ENCODE data around the gene SHC3. TPM values are rescaled to one million over a fixed set of nuclear protein-coding genes. Genes with fewer than 3 reads are reported as not detected.

Gene SHC3
- total RNA-seq, 2 experiments from 2014 or later = 0.03 TPM; not detected in 1

DNA sequence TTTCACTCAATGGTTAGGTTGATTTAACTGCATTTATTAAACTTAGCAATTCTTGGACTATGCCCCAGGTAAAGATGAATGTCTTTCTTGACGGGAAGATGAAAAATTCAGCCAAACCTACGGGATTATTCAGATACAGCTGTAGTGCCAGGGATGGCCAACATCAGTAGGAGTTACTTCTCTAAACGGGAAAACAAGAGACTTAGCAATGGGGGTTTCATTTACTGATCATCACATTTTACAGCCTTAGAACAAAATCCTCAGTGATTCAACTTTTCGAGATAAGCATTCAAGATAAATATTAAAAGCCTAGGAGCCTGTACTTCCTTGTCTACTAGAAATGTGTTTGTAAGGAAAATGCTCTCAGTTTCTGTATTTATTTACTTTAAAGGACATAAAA lies 141.3 kb downstream of the SHC3 start:
- no peak overlapping the region for H3K4me3 ChIP-seq (ENCODE audit: low read depth, low read length, poor library complexity, severe bottlenecking)
- no peak overlapping the region for H3K27ac ChIP-seq (ENCODE audit: low read depth, low read length, poor library complexity, severe bottlenecking)
- no peaks in the 10 kb centered on the region for H3K9me3 ChIP-seq (ENCODE audit: low read length)
- no peaks in the 10 kb centered on the region for H3K4me1 ChIP-seq (ENCODE audit: insufficient read depth, low read length, poor library complexity, severe bottlenecking)
- H4K20me1 ChIP-seq (ENCODE audit: insufficient read depth, low read length) = no peaks in the 10 kb centered on the region
- no peak overlapping the region for H3K4me2 ChIP-seq (ENCODE audit: low read length)
- no peak overlapping the region for H2AFZ ChIP-seq (ENCODE audit: low read length)
- H3K79me2 ChIP-seq (ENCODE audit: insufficient read depth, low read depth, low read length) = no peaks in the 10 kb centered on the region
- POLR2A ChIA-PET = no interaction called here
- TF ChIP-seq EZH2phosphoT487 (IDR thresholded peaks at IDR 0.05; ENCODE audit: borderline replicate concordance, low read depth, low read length) = no peak
- TF ChIP-seq, protein P1, sequence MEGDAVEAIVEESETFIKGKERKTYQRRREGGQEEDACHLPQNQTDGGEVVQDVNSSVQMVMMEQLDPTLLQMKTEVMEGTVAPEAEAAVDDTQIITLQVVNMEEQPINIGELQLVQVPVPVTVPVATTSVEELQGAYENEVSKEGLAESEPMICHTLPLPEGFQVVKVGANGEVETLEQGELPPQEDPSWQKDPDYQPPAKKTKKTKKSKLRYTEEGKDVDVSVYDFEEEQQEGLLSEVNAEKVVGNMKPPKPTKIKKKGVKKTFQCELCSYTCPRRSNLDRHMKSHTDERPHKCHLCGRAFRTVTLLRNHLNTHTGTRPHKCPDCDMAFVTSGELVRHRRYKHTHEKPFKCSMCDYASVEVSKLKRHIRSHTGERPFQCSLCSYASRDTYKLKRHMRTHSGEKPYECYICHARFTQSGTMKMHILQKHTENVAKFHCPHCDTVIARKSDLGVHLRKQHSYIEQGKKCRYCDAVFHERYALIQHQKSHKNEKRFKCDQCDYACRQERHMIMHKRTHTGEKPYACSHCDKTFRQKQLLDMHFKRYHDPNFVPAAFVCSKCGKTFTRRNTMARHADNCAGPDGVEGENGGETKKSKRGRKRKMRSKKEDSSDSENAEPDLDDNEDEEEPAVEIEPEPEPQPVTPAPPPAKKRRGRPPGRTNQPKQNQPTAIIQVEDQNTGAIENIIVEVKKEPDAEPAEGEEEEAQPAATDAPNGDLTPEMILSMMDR (conservative IDR thresholded peaks at IDR 0.05; ENCODE audit: low read length) = no peak
- no peaks in the 10 kb centered on the region for H3K36me3 ChIP-seq (ENCODE audit: insufficient read depth, low read length)
- BruUV-seq (replicated peaks) = no TSS peak
- H3K9me2 ChIP-seq (ENCODE audit: insufficient read depth, low read length) = no peaks in the 10 kb centered on the region
- intact Hi-C loops (cut with micrococcal nuclease; ENCODE audit: unreplicated experiment) = no loop called here
- no peak for DNase-seq (ENCODE audit: low spot score)
- CTCF ChIA-PET (ENCODE audit: unreplicated experiment) = no interaction called here

DNA sequence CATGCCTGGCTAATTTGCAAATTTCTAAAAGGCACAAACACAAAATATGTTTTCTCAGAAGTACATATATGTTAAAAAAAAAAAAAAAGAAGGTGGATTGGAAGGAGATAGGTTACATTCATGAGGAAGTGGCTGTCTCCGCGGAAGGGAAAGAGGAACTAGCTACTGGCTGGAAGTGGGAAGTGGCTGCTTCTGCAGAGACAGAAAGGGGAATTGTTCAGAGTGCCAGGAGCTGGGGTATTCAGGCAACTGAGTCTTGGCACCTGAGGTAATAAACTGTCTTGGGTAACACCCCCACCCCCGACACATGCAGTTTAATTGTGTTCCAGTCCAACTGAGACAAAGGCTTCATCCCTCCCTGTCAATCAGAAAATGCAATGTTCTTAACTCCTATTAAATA lies 141.7 kb downstream of the SHC3 start:
- Histone ChIP-seq H3K79me2 (ENCODE audit: insufficient read depth, low read depth, low read length) (no peaks in the 10 kb centered on the region), H3K4me1 (ENCODE audit: insufficient read depth, low read length, poor library complexity, severe bottlenecking) (no peaks in the 10 kb centered on the region), H3K36me3 (ENCODE audit: insufficient read depth, low read length) (no peaks in the 10 kb centered on the region), H3K27ac (ENCODE audit: low read depth, low read length, poor library complexity, severe bottlenecking) (no peak overlapping the region), H2AFZ (ENCODE audit: low read length) (no peak overlapping the region), H3K9me2 (ENCODE audit: insufficient read depth, low read length) (no peaks in the 10 kb centered on the region), H4K20me1 (ENCODE audit: insufficient read depth, low read length) (no peaks in the 10 kb centered on the region), H3K4me2 (ENCODE audit: low read length) (no peak overlapping the region), H3K9me3 (ENCODE audit: low read length) (no peaks in the 10 kb centered on the region), H3K4me3 (ENCODE audit: low read depth, low read length, poor library complexity, severe bottlenecking) (no peak overlapping the region)
- POLR2A ChIA-PET = no interaction called here
- DNase-seq (ENCODE audit: low spot score) = no peak
- intact Hi-C loops (cut with micrococcal nuclease; ENCODE audit: unreplicated experiment) = no loop called here
- no peak for TF ChIP-seq EZH2phosphoT487 (IDR thresholded peaks at IDR 0.05; ENCODE audit: borderline replicate concordance, low read depth, low read length)
- TF ChIP-seq, protein P1 (conservative IDR thresholded peaks at IDR 0.05; ENCODE audit: low read length) = no peak
- CTCF ChIA-PET (ENCODE audit: unreplicated experiment) = no interaction called here
- BruUV-seq (replicated peaks) = no TSS peak

DNA sequence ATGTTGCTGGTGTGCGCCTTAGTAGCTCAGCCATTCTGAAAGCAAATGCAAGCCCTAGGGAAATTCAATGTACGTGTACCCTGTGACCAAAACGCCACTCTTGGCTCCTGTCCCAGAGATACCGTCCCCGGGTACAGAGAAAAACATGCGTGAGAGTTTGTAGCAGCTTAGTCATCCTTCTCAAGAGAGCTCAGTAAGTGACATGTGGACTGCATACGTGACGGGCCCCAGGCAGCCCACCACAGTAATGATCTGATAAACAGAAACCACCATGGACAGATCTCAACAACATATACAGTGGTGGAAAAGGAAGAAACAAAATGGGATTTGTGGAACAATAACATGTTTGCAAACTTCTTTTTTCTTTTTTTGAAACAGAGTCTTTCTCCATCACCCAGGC lies 142.2 kb downstream of the SHC3 start:
- BruUV-seq (replicated peaks) = no TSS peak
- H3K4me2 ChIP-seq (ENCODE audit: low read length) = no peak overlapping the region
- H3K4me1 ChIP-seq (ENCODE audit: insufficient read depth, low read length, poor library complexity, severe bottlenecking) = no peaks in the 10 kb centered on the region
- no peak overlapping the region for H3K27ac ChIP-seq (ENCODE audit: low read depth, low read length, poor library complexity, severe bottlenecking)
- H4K20me1 ChIP-seq (ENCODE audit: insufficient read depth, low read length) = no peaks in the 10 kb centered on the region
- CTCF ChIA-PET (ENCODE audit: unreplicated experiment) = no interaction called here
- H2AFZ ChIP-seq (ENCODE audit: low read length) = no peak overlapping the region
- no peak overlapping the region for H3K4me3 ChIP-seq (ENCODE audit: low read depth, low read length, poor library complexity, severe bottlenecking)
- DNase-seq (ENCODE audit: low spot score) = no peak
- TF ChIP-seq, protein P1 (conservative IDR thresholded peaks at IDR 0.05; ENCODE audit: low read length) = no peak
- TF ChIP-seq EZH2phosphoT487 (IDR thresholded peaks at IDR 0.05; ENCODE audit: borderline replicate concordance, low read depth, low read length) = no peak
- no peaks in the 10 kb centered on the region for H3K79me2 ChIP-seq (ENCODE audit: insufficient read depth, low read depth, low read length)
- H3K36me3 ChIP-seq (ENCODE audit: insufficient read depth, low read length) = no peaks in the 10 kb centered on the region
- POLR2A ChIA-PET = interaction anchor here (0.6 kb wide), 1 partner anchor 1240 kb away, joined by 3 read pairs; no protein-coding TSS in a partner anchor
- no peaks in the 10 kb centered on the region for H3K9me3 ChIP-seq (ENCODE audit: low read length)
- intact Hi-C loops (cut with micrococcal nuclease; ENCODE audit: unreplicated experiment) = no loop called here
- H3K9me2 ChIP-seq (ENCODE audit: insufficient read depth, low read length) = no peaks in the 10 kb centered on the region
